GM23338 (cell line): ENCODE measurements around the gene PIGU. TPM values are rescaled to one million over a fixed set of nuclear protein-coding genes. Genes with fewer than 3 reads are reported as not detected.

ENCODE experiments used
- ATAC-seq: fragments of 200-7000 bp; cut with Tn5 transposase; 3 replicates; pipeline ENCODE4 v1.9.1; 2020
- DNase-seq: peaks from one replicate; pipeline ENCODE4 v3.0.0-alpha.2; 2015; ENCODE audit warnings: low spot score
- H2AFZ ChIP-seq: fragments of 200-600 bp; sonication (generic); 2 replicates; pipeline ENCODE4 v1.8.0; 2016; ENCODE audit warnings: antibody characterized with exemption, mild to moderate bottlenecking, moderate library complexity
- H3F3A ChIP-seq: fragments of 200-600 bp; sonication (generic); replicated peaks from 2 replicates; pipeline ENCODE4 v1.8.0; 2017; ENCODE audit warnings: antibody characterized with exemption, mixed run types, low read depth
- H3K27ac ChIP-seq: fragments of 200-600 bp; sonication (generic); 2 replicates; pipeline ENCODE4 v1.6.1; 2016; ENCODE audit warnings: low read depth
- H3K27me3 ChIP-seq: fragments of 200-600 bp; sonication (generic); 2 replicates; pipeline ENCODE4 v1.8.0; 2016; ENCODE audit warnings: mild to moderate bottlenecking, mixed run types, moderate library complexity; ENCODE audit not compliant: insufficient read depth
- H3K36me3 ChIP-seq: fragments of 200-600 bp; sonication (generic); 2 replicates; pipeline ENCODE4 v1.8.0; 2016; ENCODE audit warnings: mild to moderate bottlenecking; ENCODE audit not compliant: insufficient read depth
- H3K4me1 ChIP-seq: fragments of 200-600 bp; sonication (generic); 2 replicates; pipeline ENCODE4 v1.8.0; 2016; ENCODE audit warnings: mild to moderate bottlenecking, moderate library complexity; ENCODE audit not compliant: insufficient read depth
- H3K4me2 ChIP-seq: fragments of 200-600 bp; sonication (generic); 2 replicates; pipeline ENCODE4 v1.7.1; 2017; ENCODE audit warnings: mixed run types
- H3K4me3 ChIP-seq: fragments of 200-600 bp; sonication (generic); 2 replicates; pipeline ENCODE4 v1.6.1; 2016; ENCODE audit warnings: mixed run types
- H3K79me2 ChIP-seq: fragments of 200-600 bp; sonication (generic); replicated peaks from 2 replicates; pipeline ENCODE4 v1.8.0; 2017; ENCODE audit warnings: mild to moderate bottlenecking; ENCODE audit not compliant: insufficient read depth
- H3K9me2 ChIP-seq: fragments of 200-600 bp; sonication (generic); 2 replicates; pipeline ENCODE4 v1.8.0; 2017; ENCODE audit not compliant: insufficient read depth
- H4K20me1 ChIP-seq: fragments of 200-600 bp; sonication (generic); replicated peaks from 2 replicates; pipeline ENCODE4 v1.8.0; 2017; ENCODE audit warnings: mild to moderate bottlenecking; ENCODE audit not compliant: insufficient read depth
- H3K27ac Mint-ChIP-seq: 2 replicates; pipeline ENCODE4 v1.8.0; 2020; ENCODE audit warnings: inconsistent platforms, mild to moderate bottlenecking, moderate library complexity, mixed read lengths
- H3K27me3 Mint-ChIP-seq: 3 replicates; pipeline ENCODE4 v1.8.0; 2022; ENCODE audit warnings: low read depth, mild to moderate bottlenecking, moderate library complexity, mixed read lengths, inconsistent platforms; ENCODE audit not compliant: insufficient read depth, poor library complexity
- H3K36me3 Mint-ChIP-seq: 3 replicates; pipeline ENCODE4 v1.8.0; 2021; ENCODE audit warnings: low read depth, mild to moderate bottlenecking, inconsistent platforms, moderate library complexity, mixed read lengths
- H3K4me1 Mint-ChIP-seq: 3 replicates; pipeline ENCODE4 v1.8.0; 2020; ENCODE audit warnings: mild to moderate bottlenecking, inconsistent platforms, mixed read lengths
- H3K4me3 Mint-ChIP-seq: 3 replicates; pipeline ENCODE4 v1.8.0; 2021; ENCODE audit warnings: moderate library complexity, mild to moderate bottlenecking, inconsistent platforms, mixed read lengths
- H3K9me3 Mint-ChIP-seq: 3 replicates; pipeline ENCODE4 v1.8.0; 2020; ENCODE audit warnings: moderate library complexity, mild to moderate bottlenecking, inconsistent platforms, mixed read lengths
- CREB1 ChIP-seq: fragments of 250-450 bp; sonication (Bioruptor Pico); IDR thresholded peaks from 2 replicates; pipeline ENCODE4 v1.5.0; 2020; ENCODE audit warnings: low read depth, mild to moderate bottlenecking, moderate library complexity
- EZH2 ChIP-seq: fragments of 200-600 bp; sonication (generic); IDR thresholded peaks from one replicate; pipeline ENCODE4 v1.8.0; 2017; ENCODE audit warnings: antibody characterized with exemption, mild to moderate bottlenecking, low read depth; ENCODE audit not compliant: unreplicated experiment
- JUNB ChIP-seq: IDR thresholded peaks from one replicate; pipeline ENCODE4 v1.6.1; 2016; ENCODE audit warnings: antibody characterized with exemption; ENCODE audit not compliant: unreplicated experiment
- POLR2AphosphoS5 ChIP-seq: IDR thresholded peaks from 2 replicates; pipeline ENCODE4 v1.6.1; 2016; ENCODE audit warnings: antibody characterized with exemption, low read depth
- ZNF331 ChIP-seq: fragments of 250-450 bp; sonication (Bioruptor Pico); IDR thresholded peaks from 2 replicates; pipeline ENCODE4 v1.5.0; 2020; ENCODE audit warnings: low read depth, mild to moderate bottlenecking, moderate library complexity
- polyA plus RNA-seq: library from polyadenylated mRNA; unstranded; fragments of >200 nt; fragmentation: Nextera tagmentation; extraction: Ambion mirVana; gene quantifications from 2 replicates; pipeline ENCODE4 v1.2.1, GENCODE V29; 2016
- total RNA-seq: library from RNA; depleted of rRNA; stranded (reverse); fragments of >200 nt; shearing (Covaris generic); gene quantifications from 2 replicates; pipeline ENCODE4 v1.2.3, GENCODE V29; 2014
- TF ChIP-seq, protein P1 (sequence below): fragments of 250-450 bp; sonication (Bioruptor Pico); IDR thresholded peaks from 2 replicates; pipeline ENCODE4 v1.5.0; 2020; ENCODE audit warnings: mild to moderate bottlenecking, moderate library complexity
- TF ChIP-seq, protein P2 (sequence below): IDR thresholded peaks from 2 replicates; pipeline ENCODE4 v1.6.1; 2016; ENCODE audit warnings: antibody characterized with exemption
- TF ChIP-seq, protein P3 (sequence below): IDR thresholded peaks from one replicate; pipeline ENCODE4 v1.6.1; 2018; ENCODE audit warnings: antibody characterized with exemption; ENCODE audit not compliant: unreplicated experiment

Gene PIGU
- total and polyA plus RNA-seq, 2 experiments from 2014 or later: 24.3 to 28.9 TPM

DNA sequence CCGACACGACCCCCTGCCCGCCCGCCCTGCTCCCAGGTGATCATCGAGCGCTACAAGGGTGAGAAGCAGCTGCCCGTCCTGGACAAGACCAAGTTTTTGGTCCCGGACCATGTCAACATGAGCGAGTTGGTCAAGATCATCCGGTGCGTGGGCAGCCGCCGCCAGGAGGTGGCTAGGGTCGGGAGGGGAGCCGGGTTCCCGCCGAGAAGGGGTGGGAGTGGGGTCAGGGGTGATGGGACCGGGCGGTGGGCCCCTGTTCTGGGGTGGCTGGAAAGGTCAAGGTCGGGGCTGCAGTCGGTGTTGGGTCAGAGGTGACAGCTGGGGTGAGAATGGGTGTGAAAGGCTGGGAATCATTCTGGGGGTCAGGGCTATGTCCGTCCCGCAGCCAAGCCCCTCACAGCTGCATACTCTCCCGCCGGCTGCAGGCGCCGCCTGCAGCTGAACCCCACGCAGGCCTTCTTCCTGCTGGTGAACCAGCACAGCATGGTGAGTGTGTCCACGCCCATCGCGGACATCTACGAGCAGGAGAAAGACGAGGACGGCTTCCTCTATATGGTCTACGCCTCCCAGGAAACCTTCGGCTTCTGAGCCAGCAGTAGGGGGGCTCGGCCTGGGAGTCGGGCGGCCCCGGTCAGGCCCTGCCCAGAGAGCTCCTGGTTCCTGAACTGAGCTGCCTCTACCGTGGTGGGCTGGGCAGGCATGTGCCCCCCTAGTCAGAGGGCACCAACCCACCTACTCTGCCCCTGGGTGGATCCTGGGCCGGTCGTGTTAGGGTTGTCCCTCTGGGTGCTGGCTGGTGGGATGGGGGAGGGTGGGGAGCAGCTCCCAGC, 117.4 kb downstream of the PIGU start (continued):
- TF ChIP-seq, protein P1, sequence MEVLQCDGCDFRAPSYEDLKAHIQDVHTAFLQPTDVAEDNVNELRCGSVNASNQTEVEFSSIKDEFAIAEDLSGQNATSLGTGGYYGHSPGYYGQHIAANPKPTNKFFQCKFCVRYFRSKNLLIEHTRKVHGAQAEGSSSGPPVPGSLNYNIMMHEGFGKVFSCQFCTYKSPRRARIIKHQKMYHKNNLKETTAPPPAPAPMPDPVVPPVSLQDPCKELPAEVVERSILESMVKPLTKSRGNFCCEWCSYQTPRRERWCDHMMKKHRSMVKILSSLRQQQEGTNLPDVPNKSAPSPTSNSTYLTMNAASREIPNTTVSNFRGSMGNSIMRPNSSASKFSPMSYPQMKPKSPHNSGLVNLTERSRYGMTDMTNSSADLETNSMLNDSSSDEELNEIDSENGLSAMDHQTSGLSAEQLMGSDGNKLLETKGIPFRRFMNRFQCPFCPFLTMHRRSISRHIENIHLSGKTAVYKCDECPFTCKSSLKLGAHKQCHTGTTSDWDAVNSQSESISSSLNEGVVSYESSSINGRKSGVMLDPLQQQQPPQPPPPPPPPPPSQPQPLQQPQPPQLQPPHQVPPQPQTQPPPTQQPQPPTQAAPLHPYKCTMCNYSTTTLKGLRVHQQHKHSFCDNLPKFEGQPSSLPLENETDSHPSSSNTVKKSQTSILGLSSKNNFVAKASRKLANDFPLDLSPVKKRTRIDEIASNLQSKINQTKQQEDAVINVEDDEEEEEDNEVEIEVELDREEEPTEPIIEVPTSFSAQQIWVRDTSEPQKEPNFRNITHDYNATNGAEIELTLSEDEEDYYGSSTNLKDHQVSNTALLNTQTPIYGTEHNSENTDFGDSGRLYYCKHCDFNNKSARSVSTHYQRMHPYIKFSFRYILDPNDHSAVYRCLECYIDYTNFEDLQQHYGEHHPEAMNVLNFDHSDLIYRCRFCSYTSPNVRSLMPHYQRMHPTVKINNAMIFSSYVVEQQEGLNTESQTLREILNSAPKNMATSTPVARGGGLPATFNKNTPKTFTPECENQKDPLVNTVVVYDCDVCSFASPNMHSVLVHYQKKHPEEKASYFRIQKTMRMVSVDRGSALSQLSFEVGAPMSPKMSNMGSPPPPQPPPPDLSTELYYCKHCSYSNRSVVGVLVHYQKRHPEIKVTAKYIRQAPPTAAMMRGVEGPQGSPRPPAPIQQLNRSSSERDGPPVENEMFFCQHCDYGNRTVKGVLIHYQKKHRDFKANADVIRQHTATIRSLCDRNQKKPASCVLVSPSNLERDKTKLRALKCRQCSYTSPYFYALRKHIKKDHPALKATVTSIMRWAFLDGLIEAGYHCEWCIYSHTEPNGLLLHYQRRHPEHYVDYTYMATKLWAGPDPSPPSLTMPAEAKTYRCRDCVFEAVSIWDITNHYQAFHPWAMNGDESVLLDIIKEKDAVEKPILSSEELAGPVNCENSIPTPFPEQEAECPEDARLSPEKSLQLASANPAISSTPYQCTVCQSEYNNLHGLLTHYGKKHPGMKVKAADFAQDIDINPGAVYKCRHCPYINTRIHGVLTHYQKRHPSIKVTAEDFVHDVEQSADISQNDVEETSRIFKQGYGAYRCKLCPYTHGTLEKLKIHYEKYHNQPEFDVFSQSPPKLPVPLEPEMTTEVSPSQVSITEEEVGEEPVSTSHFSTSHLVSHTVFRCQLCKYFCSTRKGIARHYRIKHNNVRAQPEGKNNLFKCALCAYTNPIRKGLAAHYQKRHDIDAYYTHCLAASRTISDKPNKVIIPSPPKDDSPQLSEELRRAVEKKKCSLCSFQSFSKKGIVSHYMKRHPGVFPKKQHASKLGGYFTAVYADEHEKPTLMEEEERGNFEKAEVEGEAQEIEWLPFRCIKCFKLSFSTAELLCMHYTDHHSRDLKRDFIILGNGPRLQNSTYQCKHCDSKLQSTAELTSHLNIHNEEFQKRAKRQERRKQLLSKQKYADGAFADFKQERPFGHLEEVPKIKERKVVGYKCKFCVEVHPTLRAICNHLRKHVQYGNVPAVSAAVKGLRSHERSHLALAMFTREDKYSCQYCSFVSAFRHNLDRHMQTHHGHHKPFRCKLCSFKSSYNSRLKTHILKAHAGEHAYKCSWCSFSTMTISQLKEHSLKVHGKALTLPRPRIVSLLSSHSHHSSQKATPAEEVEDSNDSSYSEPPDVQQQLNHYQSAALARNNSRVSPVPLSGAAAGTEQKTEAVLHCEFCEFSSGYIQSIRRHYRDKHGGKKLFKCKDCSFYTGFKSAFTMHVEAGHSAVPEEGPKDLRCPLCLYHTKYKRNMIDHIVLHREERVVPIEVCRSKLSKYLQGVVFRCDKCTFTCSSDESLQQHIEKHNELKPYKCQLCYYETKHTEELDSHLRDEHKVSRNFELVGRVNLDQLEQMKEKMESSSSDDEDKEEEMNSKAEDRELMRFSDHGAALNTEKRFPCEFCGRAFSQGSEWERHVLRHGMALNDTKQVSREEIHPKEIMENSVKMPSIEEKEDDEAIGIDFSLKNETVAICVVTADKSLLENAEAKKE (CRISPR knock-in tag): no peak
- TF ChIP-seq POLR2AphosphoS5: no peak
- TF ChIP-seq, protein P2, sequence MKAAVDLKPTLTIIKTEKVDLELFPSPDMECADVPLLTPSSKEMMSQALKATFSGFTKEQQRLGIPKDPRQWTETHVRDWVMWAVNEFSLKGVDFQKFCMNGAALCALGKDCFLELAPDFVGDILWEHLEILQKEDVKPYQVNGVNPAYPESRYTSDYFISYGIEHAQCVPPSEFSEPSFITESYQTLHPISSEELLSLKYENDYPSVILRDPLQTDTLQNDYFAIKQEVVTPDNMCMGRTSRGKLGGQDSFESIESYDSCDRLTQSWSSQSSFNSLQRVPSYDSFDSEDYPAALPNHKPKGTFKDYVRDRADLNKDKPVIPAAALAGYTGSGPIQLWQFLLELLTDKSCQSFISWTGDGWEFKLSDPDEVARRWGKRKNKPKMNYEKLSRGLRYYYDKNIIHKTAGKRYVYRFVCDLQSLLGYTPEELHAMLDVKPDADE: no peak

DNA sequence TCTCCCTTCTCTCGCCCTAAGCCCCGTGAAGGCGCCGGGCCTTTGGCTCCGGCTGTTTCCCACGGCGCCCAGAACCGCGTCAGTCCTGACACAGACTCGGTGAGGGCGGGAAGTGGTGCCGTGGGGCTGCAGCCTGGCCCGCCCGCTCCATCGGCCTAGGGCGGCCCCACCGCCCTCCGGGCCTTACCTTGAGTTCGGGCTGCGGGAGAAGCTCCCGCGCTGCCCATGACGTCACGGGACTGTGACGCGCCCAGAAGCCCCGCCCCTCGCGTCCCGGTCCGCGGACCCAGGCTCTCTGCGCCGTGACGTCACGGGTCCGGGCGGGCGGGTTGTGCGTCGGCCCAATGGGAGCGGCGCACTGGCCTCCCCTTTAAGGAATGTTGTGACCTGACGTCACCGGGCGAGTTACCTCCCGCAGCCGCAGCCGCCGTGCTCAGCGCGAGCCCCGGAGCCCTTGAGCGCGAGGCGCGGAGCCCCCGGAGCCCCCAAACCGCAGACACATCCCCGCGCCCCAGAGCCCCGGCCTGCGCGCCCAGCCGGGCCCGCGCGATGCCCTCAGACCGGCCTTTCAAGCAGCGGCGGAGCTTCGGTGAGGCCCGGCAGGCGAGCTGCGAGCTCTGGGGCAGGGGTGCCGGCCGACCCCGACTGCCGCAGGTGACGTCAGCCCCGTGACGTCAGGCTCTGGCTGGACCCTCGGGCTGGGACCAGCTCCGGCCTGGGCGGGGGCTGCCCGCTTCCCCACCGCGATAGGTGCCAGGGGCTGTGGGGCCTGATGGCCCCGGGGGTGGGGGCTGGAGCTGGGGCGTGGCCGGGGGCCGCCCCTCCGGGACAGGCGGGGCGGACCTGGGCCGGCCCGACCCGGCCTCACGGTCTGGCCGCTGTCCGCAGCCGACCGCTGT, 118.3 kb downstream of the PIGU start, which contains the start of gene MAP1LC3A:
MAP1LC3A (plus strand) TSS at position 399 of the 899 bp plus-strand sequence; CDS start at position 550, 151 bp downstream.
- no peaks in the 10 kb centered on the region; the same call in 1 of the 3 replicates for H3K36me3 Mint-ChIP-seq
- ATAC-seq (peak; percentile 78), DNase-seq (peak; percentile 98)
- peaks cover 3% of the 10 kb centered on the region; the same call in 1 of the 3 replicates for H3K4me1 Mint-ChIP-seq
- no peaks in the 10 kb centered on the region for H3K9me3 Mint-ChIP-seq
- Histone ChIP-seq H3K4me3 (peak within 1 kb of the TSS; percentile 91), H4K20me1 (no peaks in the 10 kb centered on the region; the same call in 1 of the 2 replicates), H3K27me3 (peaks cover 6% of the 10 kb centered on the region; the same call in 1 of the 2 replicates), H3K4me1 (no peaks in the 10 kb centered on the region), H2AFZ (peak within 1 kb of the TSS; percentile 100), H3K27ac (no peak within 1 kb of the TSS), H3F3A (no peaks in the 10 kb centered on the region), H3K9me2 (no peaks in the 10 kb centered on the region), H3K79me2 (no peaks in the 10 kb centered on the region), H3K36me3 (no peaks in the 10 kb centered on the region), H3K4me2 (peak within 1 kb of the TSS; percentile 78)
- peak; percentile 39; the same call in 1 of the 2 replicates for TF ChIP-seq POLR2AphosphoS5
- TF ChIP-seq CREB1: peak; percentile 100
- TF ChIP-seq ZNF331 (CRISPR knock-in tag): no peak
- no peak for TF ChIP-seq EZH2
- TF ChIP-seq, protein P3, sequence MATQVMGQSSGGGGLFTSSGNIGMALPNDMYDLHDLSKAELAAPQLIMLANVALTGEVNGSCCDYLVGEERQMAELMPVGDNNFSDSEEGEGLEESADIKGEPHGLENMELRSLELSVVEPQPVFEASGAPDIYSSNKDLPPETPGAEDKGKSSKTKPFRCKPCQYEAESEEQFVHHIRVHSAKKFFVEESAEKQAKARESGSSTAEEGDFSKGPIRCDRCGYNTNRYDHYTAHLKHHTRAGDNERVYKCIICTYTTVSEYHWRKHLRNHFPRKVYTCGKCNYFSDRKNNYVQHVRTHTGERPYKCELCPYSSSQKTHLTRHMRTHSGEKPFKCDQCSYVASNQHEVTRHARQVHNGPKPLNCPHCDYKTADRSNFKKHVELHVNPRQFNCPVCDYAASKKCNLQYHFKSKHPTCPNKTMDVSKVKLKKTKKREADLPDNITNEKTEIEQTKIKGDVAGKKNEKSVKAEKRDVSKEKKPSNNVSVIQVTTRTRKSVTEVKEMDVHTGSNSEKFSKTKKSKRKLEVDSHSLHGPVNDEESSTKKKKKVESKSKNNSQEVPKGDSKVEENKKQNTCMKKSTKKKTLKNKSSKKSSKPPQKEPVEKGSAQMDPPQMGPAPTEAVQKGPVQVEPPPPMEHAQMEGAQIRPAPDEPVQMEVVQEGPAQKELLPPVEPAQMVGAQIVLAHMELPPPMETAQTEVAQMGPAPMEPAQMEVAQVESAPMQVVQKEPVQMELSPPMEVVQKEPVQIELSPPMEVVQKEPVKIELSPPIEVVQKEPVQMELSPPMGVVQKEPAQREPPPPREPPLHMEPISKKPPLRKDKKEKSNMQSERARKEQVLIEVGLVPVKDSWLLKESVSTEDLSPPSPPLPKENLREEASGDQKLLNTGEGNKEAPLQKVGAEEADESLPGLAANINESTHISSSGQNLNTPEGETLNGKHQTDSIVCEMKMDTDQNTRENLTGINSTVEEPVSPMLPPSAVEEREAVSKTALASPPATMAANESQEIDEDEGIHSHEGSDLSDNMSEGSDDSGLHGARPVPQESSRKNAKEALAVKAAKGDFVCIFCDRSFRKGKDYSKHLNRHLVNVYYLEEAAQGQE: no peak
- no peak for TF ChIP-seq JUNB
- peak within 1 kb of the TSS; percentile 69 for H3K4me3 Mint-ChIP-seq
- H3K27me3 Mint-ChIP-seq: peaks cover 3% of the 10 kb centered on the region
- H3K27ac Mint-ChIP-seq: 0 out of 2 replicates have a peak within 1 kb of the TSS, but pooled peaks have one; percentile 8
